A549 (cell line): Measurements from ENCODE around the gene KCNQ1OT1. TPM values are rescaled to one million over a fixed set of nuclear protein-coding genes. Genes with fewer than 3 reads are reported as not detected.

Experiments used
- ATAC-seq, 2 experiments: fragments of 200-7000 bp in 1 of 2; fragments of >200 bp in 1 of 2; cut with Nextera tagmentation in 1 of 2; cut with Tn5 transposase in 1 of 2; 3 replicates each; pipeline versions ENCODE4 v1.8.0 to v1.9.1; 2018 to 2020; ENCODE audit warnings: mild to moderate bottlenecking in 1 of 2, moderate library complexity in 1 of 2
- CTCF ChIA-PET: fragments of 300-600 bp; sonication (Branson Sonifier 250); formaldehyde crosslinking; extraction: SDS; loops from one replicate; lab custom pipeline; 2021; ENCODE audit warnings: antibody characterized with exemption, inconsistent platforms; lab: Yijun Ruan, JAX
- POLR2A ChIA-PET: fragments of 350-600 bp; formaldehyde crosslinking; extraction: SDS; loops from one replicate; lab custom pipeline; 2021; ENCODE audit warnings: antibody characterized with exemption, inconsistent platforms; lab: Yijun Ruan, JAX
- DNase-seq, 2 experiments: peaks; one replicate each; pipeline versions ENCODE4 v3.0.0 to v3.0.0-alpha.2; 2011 to 2016; ENCODE audit warnings: low read depth in 1 of 2, low spot score in 1 of 2
- FAIRE-seq: peaks from 2 replicates; lab custom pipeline; 2011; peaks lifted over from hg19 to GRCh38; lab: Jason Lieb, UNC
- H3K27ac ChIP-seq, 2 experiments: fragments of >200 bp; sonication (Bioruptor Twin); formaldehyde crosslinking; 3 replicates each; pipeline ENCODE4 v1.5.1; 2016 to 2017
- H3K4me1 ChIP-seq: fragments of >200 bp; sonication (Bioruptor Twin); formaldehyde crosslinking; 3 replicates; pipeline ENCODE4 v1.6.1; 2016
- H3K4me2 ChIP-seq: fragments of >200 bp; sonication (Bioruptor Twin); formaldehyde crosslinking; 3 replicates; pipeline ENCODE4 v1.6.1; 2016
- H3K4me3 ChIP-seq: fragments of >200 bp; sonication (Bioruptor Twin); formaldehyde crosslinking; 3 replicates; pipeline ENCODE4 v1.5.1; 2016
- H3K9me3 ChIP-seq: fragments of >200 bp; sonication (Bioruptor Twin); formaldehyde crosslinking; 3 replicates; pipeline ENCODE4 v1.6.1; 2016
- ATOH8 ChIP-seq: fragments of 250-450 bp; sonication (Bioruptor Pico); IDR thresholded peaks from 2 replicates; pipeline ENCODE4 v1.5.0; 2020; ENCODE audit warnings: low read depth, mild to moderate bottlenecking, moderate library complexity
- BHLHE40 ChIP-seq: IDR thresholded peaks from 2 replicates; pipeline ENCODE4 v1.6.1; 2012; ENCODE audit warnings: low read depth, low read length, inconsistent platforms
- CEBPB ChIP-seq, 2 experiments: fragments of >200 bp in 1 of 2; sonication (Bioruptor Twin) in 1 of 2; formaldehyde crosslinking in 1 of 2; IDR thresholded peaks; 2 replicates each; pipeline ENCODE4 v1.6.1; 2012 to 2016
- CHD2 ChIP-seq: fragments of 150-350 bp; IDR thresholded peaks from 2 replicates; pipeline ENCODE4 v1.6.1; 2014; ENCODE audit warnings: low read length; ENCODE audit not compliant: partially characterized antibody
- CTCF ChIP-seq: fragments of >200 bp; sonication (Bioruptor Twin); formaldehyde crosslinking; IDR thresholded peaks from 3 replicates; pipeline ENCODE4 v1.5.1; 2016
- EHF ChIP-seq: fragments of 250-450 bp; sonication (Bioruptor Pico); IDR thresholded peaks from 2 replicates; pipeline ENCODE4 v1.5.0; 2020; ENCODE audit warnings: mild to moderate bottlenecking
- EHMT2 ChIP-seq: fragments of 200-600 bp; sonication (generic); IDR thresholded peaks from 2 replicates; pipeline ENCODE4 v1.6.1; 2016; ENCODE audit warnings: antibody characterized with exemption, low read depth, mild to moderate bottlenecking, moderate library complexity
- EP300 ChIP-seq, 2 experiments: fragments of >200 bp; sonication (Bioruptor Twin); formaldehyde crosslinking; IDR thresholded peaks; 2 replicates in 1 of 2; 3 replicates in 1 of 2; pipeline ENCODE4 v1.6.1; 2016 to 2017
- FOXS1 ChIP-seq: fragments of 250-450 bp; sonication (Bioruptor Pico); IDR thresholded peaks from 2 replicates; pipeline ENCODE4 v1.5.0; 2020; ENCODE audit warnings: mild to moderate bottlenecking, moderate library complexity
- HES2 ChIP-seq: fragments of >200 bp; sonication (Bioruptor Twin); formaldehyde crosslinking; IDR thresholded peaks from 2 replicates; pipeline ENCODE4 v1.6.1; 2016
- HEYL ChIP-seq: fragments of 250-450 bp; sonication (Bioruptor Pico); IDR thresholded peaks from 2 replicates; pipeline ENCODE4 v1.8.0; 2021; ENCODE audit warnings: mild to moderate bottlenecking, moderate library complexity
- JUN ChIP-seq, 2 experiments: fragments of >200 bp; sonication (Bioruptor Twin); formaldehyde crosslinking; IDR thresholded peaks; 2 replicates in 1 of 2; 3 replicates in 1 of 2; pipeline ENCODE4 v1.6.1; 2016 to 2017
- JUNB ChIP-seq: fragments of >200 bp; sonication (Bioruptor Twin); formaldehyde crosslinking; IDR thresholded peaks from 2 replicates; pipeline ENCODE4 v1.6.1; 2016
- KDM5A ChIP-seq: fragments of 200-600 bp; sonication (generic); IDR thresholded peaks from 2 replicates; pipeline ENCODE4 v1.6.1; 2016; ENCODE audit warnings: antibody characterized with exemption, mild to moderate bottlenecking
- MAFK ChIP-seq: fragments of 450-650 bp; IDR thresholded peaks from 2 replicates; pipeline ENCODE4 v1.6.1; 2014; ENCODE audit not compliant: partially characterized antibody
- MAZ ChIP-seq: fragments of 150-350 bp; IDR thresholded peaks from 2 replicates; pipeline ENCODE4 v1.6.1; 2014; ENCODE audit warnings: antibody characterized with exemption, low read depth, low read length, borderline replicate concordance
- MYC ChIP-seq: IDR thresholded peaks from 2 replicates; pipeline ENCODE4 v1.6.1; 2012; ENCODE audit warnings: mild to moderate bottlenecking, inconsistent platforms, low read length, improper control_type of control experiment, borderline replicate concordance
- NFE2L2 ChIP-seq: fragments of 150-350 bp; conservative IDR thresholded peaks from 2 replicates; pipeline ENCODE4 v1.6.1; 2014; ENCODE audit warnings: low read length
- NPAS2 ChIP-seq: fragments of 250-450 bp; sonication (Bioruptor Pico); IDR thresholded peaks from 2 replicates; pipeline ENCODE4 v1.8.0; 2022; ENCODE audit warnings: mild to moderate bottlenecking, moderate library complexity, borderline replicate concordance
- NR3C1 ChIP-seq: fragments of >200 bp; sonication (Bioruptor Twin); formaldehyde crosslinking; IDR thresholded peaks from 3 replicates; pipeline ENCODE4 v1.6.1; 2017
- POLR2A ChIP-seq: IDR thresholded peaks from 2 replicates; pipeline ENCODE4 v1.6.1; 2012; ENCODE audit warnings: mild to moderate bottlenecking, low read length
- RCOR1 ChIP-seq: fragments of 150-350 bp; IDR thresholded peaks from 2 replicates; pipeline ENCODE4 v1.6.1; 2014; ENCODE audit warnings: antibody characterized with exemption, low read length, low read depth
- REST ChIP-seq: fragments of 200-600 bp; sonication (generic); IDR thresholded peaks from 2 replicates; pipeline ENCODE4 v1.6.1; 2016; ENCODE audit warnings: antibody characterized with exemption, mild to moderate bottlenecking, moderate library complexity
- SMC3 ChIP-seq: fragments of >200 bp; sonication (Bioruptor Twin); formaldehyde crosslinking; IDR thresholded peaks from 3 replicates; pipeline ENCODE4 v1.6.1; 2018; ENCODE audit warnings: inconsistent platforms
- ZC3H11A ChIP-seq: fragments of 450-650 bp; IDR thresholded peaks from 2 replicates; pipeline ENCODE4 v1.6.1; 2014; ENCODE audit warnings: antibody characterized with exemption, mild to moderate bottlenecking
- ZNF302 ChIP-seq: fragments of 250-450 bp; sonication (Bioruptor Pico); IDR thresholded peaks from 2 replicates; pipeline ENCODE4 v1.9.0; 2021; ENCODE audit warnings: inconsistent platforms, mild to moderate bottlenecking, moderate library complexity
- ZSCAN20 ChIP-seq: fragments of 250-450 bp; sonication (Bioruptor Pico); IDR thresholded peaks from 2 replicates; pipeline ENCODE4 v1.8.0; 2022; ENCODE audit warnings: mild to moderate bottlenecking, moderate library complexity
- WGBS: methylation state at CpG from one replicate; pipeline ENCODE4 v1.1.6; 2017; ENCODE audit errors: missing lambda C conversion rate; 5-methylcytosine and 5-hydroxymethylcytosine counted together
- polyA plus RNA-seq, 4 experiments: library from polyadenylated mRNA; depleted of rRNA in 3 of 4; stranded (reverse); fragments of >200 nt; fragmentation: RNase III in 1 of 4; extraction: RNeasy Plus Mini Kit Qiagen cat#74134 plus additional on column Dnase treatment in 1 of 4; gene quantifications; 2 replicates in 3 of 4; 3 replicates in 1 of 4; pipeline ENCODE4 v1.2.3, GENCODE V29; 2011 to 2017
- TF ChIP-seq, protein P1 (sequence below): IDR thresholded peaks from 2 replicates; pipeline ENCODE4 v1.6.1; 2012; ENCODE audit warnings: low read depth, borderline replicate concordance

KCNQ1OT1 gene
- polyA plus RNA-seq, 2 of the 4 experiments (the other 2 are of a cell fraction), result 0.03 to 0.13 TPM

GRCh38 chr11:2571598-2572281, 128.1 kb downstream of the KCNQ1OT1 start (continued):
- TF ChIP-seq NR3C1, result no peak
- TF ChIP-seq ZC3H11A, result no peak
- TF ChIP-seq EP300 (IDR thresholded peaks at IDR 0.05), result no peak

DNA sequence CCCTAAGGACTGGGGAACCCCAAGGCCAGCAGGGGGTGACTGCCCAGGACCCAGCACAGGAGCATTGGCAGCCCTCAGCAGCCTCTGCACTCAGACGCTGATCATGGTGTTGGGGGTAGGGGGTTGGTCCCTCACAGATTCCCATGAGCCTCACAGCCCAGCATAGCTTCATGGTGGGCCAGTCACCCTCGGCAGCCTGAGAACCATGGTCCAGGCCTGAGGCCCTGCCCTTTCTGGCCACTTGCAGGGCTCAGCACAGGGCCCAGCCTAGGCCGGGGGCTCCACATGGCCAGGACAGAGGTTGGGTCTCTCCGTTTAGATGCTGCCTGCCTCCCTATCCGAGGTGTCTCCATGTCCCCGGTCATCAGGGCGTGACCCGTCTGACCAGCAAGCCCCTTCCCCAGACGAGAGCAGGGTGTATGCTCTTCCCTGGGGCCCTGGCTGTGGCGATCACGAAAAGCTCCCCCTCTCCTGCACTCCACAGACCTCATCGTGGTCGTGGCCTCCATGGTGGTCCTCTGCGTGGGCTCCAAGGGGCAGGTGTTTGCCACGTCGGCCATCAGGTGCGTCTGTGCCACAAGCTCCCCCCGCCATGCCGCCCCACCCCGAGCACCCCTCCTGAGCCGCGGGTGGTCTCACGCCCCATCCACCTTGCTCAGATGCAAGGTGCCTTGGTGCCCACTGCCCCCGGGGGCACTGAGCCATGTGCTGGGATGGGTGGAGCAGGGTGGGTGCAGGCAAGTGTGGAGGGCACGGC, 128.8 kb downstream of the KCNQ1OT1 start:
- Histone ChIP-seq H3K9me3 (no peaks in the 10 kb centered on the region), H3K4me2 (no peak overlapping the region), H3K27ac (no peak overlapping the region), H3K4me3 (no peak overlapping the region), H3K4me1 (no peaks in the 10 kb centered on the region)
- TF ChIP-seq HEYL (CRISPR knock-in tag) (no peak), ATOH8 (CRISPR knock-in tag) (no peak), JUNB (no peak), MAZ (no peak), MYC (no peak), KDM5A (no peak), NFE2L2 (no peak), CEBPB (IDR thresholded peaks at IDR 0.05) (no peak), EHMT2 (no peak), SMC3 (no peak)
- FAIRE-seq, result no peak
- CTCF ChIA-PET, result interaction anchor here (0.7 to 4.7 kb wide), 3 partner anchors 15 to 317 kb away, joined by 3 to 32 read pairs (median 3); no protein-coding TSS in a partner anchor
- DNase-seq, result no peak
- no peak for ATAC-seq
- 81% methylated on average over 15 of the region's 25 CpGs for WGBS
- POLR2A ChIA-PET, result no interaction called here

GRCh38 chr11:2570211-2570811, 129.5 kb downstream of the KCNQ1OT1 start:
- WGBS, result 93% methylated on average over 14 of the region's 26 CpGs
- ATAC-seq (no peak), DNase-seq (no peak), FAIRE-seq (no peak)
- CTCF ChIA-PET, result interaction anchor here (0.7 to 4.7 kb wide), 2 partner anchors 38 to 307 kb away, joined by 3 to 32 read pairs; no protein-coding TSS in a partner anchor
- H3K4me1 ChIP-seq, result no peaks in the 10 kb centered on the region
- H3K4me3 ChIP-seq, result no peak overlapping the region
- POLR2A ChIA-PET, result no interaction called here
- no peak overlapping the region for H3K4me2 ChIP-seq
- no peak overlapping the region for H3K27ac ChIP-seq
- H3K9me3 ChIP-seq, result no peaks in the 10 kb centered on the region
- TF ChIP-seq MAFK, result no peak
- TF ChIP-seq BHLHE40, result no peak
- no peak for TF ChIP-seq RCOR1
- no peak for TF ChIP-seq CEBPB (IDR thresholded peaks at IDR 0.05)
- no peak for TF ChIP-seq CHD2
- no peak for TF ChIP-seq EHF (CRISPR knock-in tag)
- no peak for TF ChIP-seq HES2
- TF ChIP-seq, protein P1, sequence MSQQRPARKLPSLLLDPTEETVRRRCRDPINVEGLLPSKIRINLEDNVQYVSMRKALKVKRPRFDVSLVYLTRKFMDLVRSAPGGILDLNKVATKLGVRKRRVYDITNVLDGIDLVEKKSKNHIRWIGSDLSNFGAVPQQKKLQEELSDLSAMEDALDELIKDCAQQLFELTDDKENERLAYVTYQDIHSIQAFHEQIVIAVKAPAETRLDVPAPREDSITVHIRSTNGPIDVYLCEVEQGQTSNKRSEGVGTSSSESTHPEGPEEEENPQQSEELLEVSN, result no peak
- TF ChIP-seq POLR2A, result no peak
- TF ChIP-seq HEYL (CRISPR knock-in tag), result no peak
- TF ChIP-seq FOXS1 (CRISPR knock-in tag), result no peak
- no peak for TF ChIP-seq ZNF302
- TF ChIP-seq NPAS2 (CRISPR knock-in tag), result no peak
- TF ChIP-seq CTCF, result no peak
- no peak for TF ChIP-seq JUN (IDR thresholded peaks at IDR 0.05)
- no peak for TF ChIP-seq NR3C1
- TF ChIP-seq ZSCAN20, result no peak
- no peak for TF ChIP-seq REST
- TF ChIP-seq EP300 (IDR thresholded peaks at IDR 0.05), result no peak
